Adrenal gland (tissue), 12 donors: ENCODE results near the gene PCMTD2. TPM values are rescaled to one million over a fixed set of nuclear protein-coding genes. Genes with fewer than 3 reads are reported as not detected.
A peak's percentile ranks its signal among the peaks of the same experiment; 100 is the strongest.

Experiments
- DNase-seq, 7 donors: peaks; one replicate each; pipeline ENCODE4 v3.0.0-alpha.2; 2019 to 2020
- H3K27ac ChIP-seq, 5 donors: fragments of 200-600 bp; sonication (generic) in 4 of 5; 1 replicate in 3 of 5; 2 replicates in 2 of 5; pipeline versions ENCODE4 v1.5.1 to v1.8.0; 2016 to 2020; ENCODE audit warnings: mild to moderate bottlenecking in 1 of 5
- H3K27me3 ChIP-seq: fragments of 200-600 bp; 2 replicates; pipeline ENCODE4 v1.8.0; 2021
- H3K36me3 ChIP-seq, 2 donors: fragments of 200-600 bp; replicated peaks in 1 of 2; 1 replicate in 1 of 2; 2 replicates in 1 of 2; pipeline versions ENCODE4 v1.5.1 to v1.8.0; 2018 to 2022
- H3K4me1 ChIP-seq, 2 donors: fragments of 200-600 bp; replicated peaks in 1 of 2; 1 replicate in 1 of 2; 2 replicates in 1 of 2; pipeline versions ENCODE4 v1.5.1 to v1.8.0; 2018 to 2021
- H3K4me3 ChIP-seq, 4 donors: fragments of 200-600 bp; sonication (generic) in 3 of 4; one replicate each; pipeline ENCODE4 v1.5.1; 2016 to 2018
- H3K9me3 ChIP-seq, 3 donors: fragments of 200-600 bp; sonication (generic) in 1 of 3; replicated peaks in 1 of 3; 1 replicate in 2 of 3; 2 replicates in 1 of 3; pipeline versions ENCODE4 v1.5.1 to v1.8.0; 2016 to 2021
- POLR2A ChIP-seq, 2 donors: fragments of 450-650 bp; IDR thresholded peaks; one replicate each; pipeline ENCODE4 v1.6.1; 2017; ENCODE audit warnings: antibody characterized with exemption in 2 of 2, mild to moderate bottlenecking in 2 of 2, moderate library complexity in 1 of 2
- WGBS, 4 donors: extraction: QIAGEN DNeasy Blood & Tissue Kit in 2 of 4; methylation state at CpG; one replicate each; pipeline versions ENCODE4 v1.1.5 to v1.1.7; 2013 to 2017; 5-methylcytosine and 5-hydroxymethylcytosine counted together
- intact Hi-C, 2 donors: fragments of 100-400 bp; cut with DNase I; formaldehyde crosslinking; loops; one replicate each; pipeline versions ENCODE4 v1.14.1 to v1.15.0; 2022 to 2023
- polyA plus RNA-seq, 3 donors: library from polyadenylated mRNA; stranded (reverse); fragments of 200-250 nt in 2 of 3; fragments of 350-450 nt in 1 of 3; fragmentation: Illumina TruSeq in 1 of 3; extraction: RNeasy Lipid Tissue Mini Kit (QIAGEN cat#74804) in 1 of 3; gene quantifications; one replicate each; pipeline ENCODE4 v1.2.3, GENCODE V29; 2013 to 2014
- total RNA-seq, 9 donors: library from RNA; depleted of rRNA in 4 of 9; stranded (reverse); fragments of >200 nt in 4 of 9; fragments of 120-200 nt in 1 of 9; fragmentation: NEBNext Ultra II Directional in 1 of 9; extraction: Animal tissue kit (Norgen Biotek cat#: 25700) in 1 of 9; gene quantifications; one replicate each; pipeline versions ENCODE4 v1.1.0 to v1.2.4, GENCODE V29; 2013 to 2023
- TF ChIP-seq, protein P1 (sequence below), 6 experiments: fragments of 450-650 bp in 4 of 6; fragments of 200-600 bp in 2 of 6; sonication (generic) in 1 of 6; IDR thresholded peaks; 1 replicate in 5 of 6; 2 replicates in 1 of 6; pipeline versions ENCODE4 v1.5.1 to v1.8.0; 2016 to 2021; ENCODE audit warnings: antibody characterized with exemption in 6 of 6, mild to moderate bottlenecking in 2 of 6, moderate library complexity in 1 of 6
- donor health status: healthy with polysubstance abuse.
- donor health status: Bipolar disorder and iron deficiency.
- donor health status: DM: yes; HTN: yes; CAD: no.
- donor health status: DM: no; HTN: no; CAD: no.
- donor health status: DM: no; HTN: no; CAD: no.
- donor health status: DM: yes; HTN: yes; CAD: no.

Gene PCMTD2
- total and polyA plus RNA-seq, 12 donors: 32.0 to 120 (median 62.5) TPM

DNA sequence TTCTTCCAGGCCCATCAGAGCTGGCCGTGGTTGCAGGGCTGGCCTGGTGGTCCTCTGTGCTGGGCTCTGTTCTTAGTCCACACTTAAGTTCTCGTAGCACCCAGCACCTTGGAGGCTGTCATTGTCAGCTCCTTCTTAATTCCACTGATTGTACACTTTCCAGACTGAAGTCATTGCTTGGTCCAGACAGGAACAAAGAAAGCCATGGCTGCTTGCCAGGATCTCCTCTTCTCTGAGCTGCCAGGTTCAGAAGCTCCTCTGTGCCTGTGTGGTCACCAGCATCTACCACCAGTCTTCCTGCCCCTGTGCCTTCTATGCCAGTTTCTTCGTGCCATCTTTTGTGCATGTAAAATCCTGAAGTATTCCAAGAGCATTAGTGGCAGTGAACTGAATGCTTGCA lies 39.5 kb upstream of the PCMTD2 start:
- TF ChIP-seq, protein P1, sequence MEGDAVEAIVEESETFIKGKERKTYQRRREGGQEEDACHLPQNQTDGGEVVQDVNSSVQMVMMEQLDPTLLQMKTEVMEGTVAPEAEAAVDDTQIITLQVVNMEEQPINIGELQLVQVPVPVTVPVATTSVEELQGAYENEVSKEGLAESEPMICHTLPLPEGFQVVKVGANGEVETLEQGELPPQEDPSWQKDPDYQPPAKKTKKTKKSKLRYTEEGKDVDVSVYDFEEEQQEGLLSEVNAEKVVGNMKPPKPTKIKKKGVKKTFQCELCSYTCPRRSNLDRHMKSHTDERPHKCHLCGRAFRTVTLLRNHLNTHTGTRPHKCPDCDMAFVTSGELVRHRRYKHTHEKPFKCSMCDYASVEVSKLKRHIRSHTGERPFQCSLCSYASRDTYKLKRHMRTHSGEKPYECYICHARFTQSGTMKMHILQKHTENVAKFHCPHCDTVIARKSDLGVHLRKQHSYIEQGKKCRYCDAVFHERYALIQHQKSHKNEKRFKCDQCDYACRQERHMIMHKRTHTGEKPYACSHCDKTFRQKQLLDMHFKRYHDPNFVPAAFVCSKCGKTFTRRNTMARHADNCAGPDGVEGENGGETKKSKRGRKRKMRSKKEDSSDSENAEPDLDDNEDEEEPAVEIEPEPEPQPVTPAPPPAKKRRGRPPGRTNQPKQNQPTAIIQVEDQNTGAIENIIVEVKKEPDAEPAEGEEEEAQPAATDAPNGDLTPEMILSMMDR (IDR thresholded peaks at IDR 0.05): no peak
- TF ChIP-seq POLR2A (IDR thresholded peaks at IDR 0.05): no peak
- Histone ChIP-seq H3K27me3 (no peaks in the 10 kb centered on the region), H3K4me3 (no peak overlapping the region), H3K36me3 (no peaks in the 10 kb centered on the region), H3K27ac (no peak overlapping the region), H3K9me3 (no peaks in the 10 kb centered on the region), H3K4me1 (peaks cover 43 to 59% of the 10 kb centered on the region in 2 donors)
- WGBS, 4 donors: 65 to 78% (median 70%) methylated on average over 3 of the region's 3 CpGs
- DNase-seq: peak in 6 of 7 donors; percentile 62 to 94 (median 80)
- intact Hi-C loops: no loop called here

DNA sequence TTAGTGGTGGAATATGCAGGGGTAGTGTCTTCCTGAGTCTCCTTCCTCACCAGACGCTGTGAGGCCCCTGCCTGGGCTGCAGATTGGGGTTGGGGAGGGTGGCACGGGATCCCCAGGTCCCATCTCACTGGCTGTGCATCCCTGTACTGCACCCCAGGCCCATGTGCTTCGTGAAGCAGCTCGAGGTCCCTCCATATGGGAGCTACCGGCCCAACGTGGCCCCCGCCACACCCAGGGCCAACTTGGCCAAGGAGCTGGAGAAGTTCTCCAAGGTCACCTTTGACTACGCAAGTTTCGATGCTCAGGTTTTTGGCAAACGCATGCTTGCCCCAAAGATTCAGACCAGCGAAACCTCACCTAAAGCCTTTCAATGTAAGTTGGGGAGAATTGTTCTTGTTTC lies 38.6 kb upstream of the PCMTD2 start:
- TF ChIP-seq, protein P1 (IDR thresholded peaks at IDR 0.05): no peak
- no peak for TF ChIP-seq POLR2A (IDR thresholded peaks at IDR 0.05)
- Histone ChIP-seq H3K4me1 (peaks cover 36 to 54% of the 10 kb centered on the region in 2 donors), H3K27me3 (no peaks in the 10 kb centered on the region), H3K27ac (no peak overlapping the region), H3K9me3 (no peaks in the 10 kb centered on the region), H3K4me3 (no peak overlapping the region), H3K36me3 (no peaks in the 10 kb centered on the region)
- intact Hi-C loops: no loop called here
- DNase-seq: no peak
- WGBS, 4 donors: 88 to 100% (median 94%) methylated on average over 4 to 11 of the region's 11 CpGs

DNA sequence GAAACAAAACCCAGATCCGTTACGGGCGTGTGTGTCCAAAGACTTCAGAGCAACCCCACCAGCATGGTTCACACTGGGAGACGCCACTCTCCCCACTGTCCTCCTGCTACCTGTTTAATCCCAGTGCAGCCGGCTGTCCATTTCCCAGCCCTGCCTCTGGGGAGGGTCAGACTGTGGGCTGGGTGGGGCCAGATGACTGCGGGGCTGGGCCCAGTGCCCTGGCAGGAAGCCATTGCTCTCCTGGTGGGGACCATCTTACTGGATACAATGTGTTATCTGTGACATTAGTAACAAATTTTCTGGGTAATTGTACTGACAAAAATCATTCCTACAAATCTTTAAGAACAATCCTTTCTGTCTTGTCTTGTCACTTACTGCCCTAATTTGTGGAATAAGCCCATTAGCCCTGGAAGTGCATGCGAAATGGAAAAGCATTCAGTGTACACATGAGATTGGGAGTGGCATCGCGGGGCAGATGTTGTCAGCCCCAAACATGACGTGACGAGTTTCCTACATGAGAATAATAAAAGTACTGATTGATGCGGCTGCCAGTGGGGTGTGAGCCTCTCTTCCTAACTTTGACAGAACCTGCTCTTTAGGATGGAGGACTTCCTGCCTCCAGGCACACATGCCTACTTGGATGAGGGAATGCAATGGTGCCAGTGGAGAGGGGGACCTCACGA lies 37.9 kb upstream of the PCMTD2 start:
- DNase-seq: no peak
- Histone ChIP-seq H3K4me1 (peaks cover 34 to 55% of the 10 kb centered on the region in 2 donors), H3K27me3 (no peaks in the 10 kb centered on the region), H3K9me3 (no peaks in the 10 kb centered on the region), H3K36me3 (no peaks in the 10 kb centered on the region), H3K4me3 (no peak overlapping the region), H3K27ac (no peak overlapping the region)
- WGBS, 4 donors: 79 to 86% (median 82%) methylated on average over 12 to 13 of the region's 13 CpGs
- intact Hi-C loops: no loop called here
- TF ChIP-seq, protein P1 (IDR thresholded peaks at IDR 0.05): no peak
- TF ChIP-seq POLR2A (IDR thresholded peaks at IDR 0.05): no peak

DNA sequence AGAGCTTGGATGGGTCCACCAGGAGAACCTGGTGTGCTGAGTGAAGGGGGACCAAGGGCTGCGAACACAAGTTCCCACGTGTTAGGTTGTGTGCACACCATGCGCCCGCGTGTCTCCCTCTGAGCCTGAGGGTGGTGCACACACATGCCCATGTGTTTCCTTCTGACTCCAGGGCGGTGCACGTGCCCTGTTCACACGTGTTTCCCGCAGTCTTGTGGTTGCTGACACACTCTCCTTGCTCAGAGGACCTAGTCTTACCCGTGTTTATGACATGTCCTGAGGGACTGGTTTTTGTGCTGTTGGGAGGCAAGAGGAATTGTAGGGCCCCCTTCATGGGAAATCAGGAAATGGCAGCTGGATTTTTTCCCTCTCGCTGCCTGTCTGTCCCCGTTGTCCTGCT lies 36.3 kb upstream of the PCMTD2 start:
- Histone ChIP-seq H3K4me1 (peaks cover 19 to 53% of the 10 kb centered on the region in 2 donors), H3K9me3 (no peaks in the 10 kb centered on the region), H3K36me3 (no peaks in the 10 kb centered on the region), H3K27ac (no peak overlapping the region), H3K4me3 (no peak overlapping the region), H3K27me3 (no peaks in the 10 kb centered on the region)
- intact Hi-C loops: no loop called here
- TF ChIP-seq POLR2A (IDR thresholded peaks at IDR 0.05): no peak
- TF ChIP-seq, protein P1 (IDR thresholded peaks at IDR 0.05): no peak
- DNase-seq: no peak
- 87 to 88% (median 88%) methylated on average over 11 to 12 of the region's 12 CpGs for WGBS, 4 donors
